Choroid plexus epithelial cell (primary cell): ENCODE measurements around the gene CMSS1.
A peak's percentile ranks its signal among the peaks of the same experiment; 100 is the strongest.
"Not testable (repeated sequence)": the region's sequence is repeated elsewhere in the genome, so short reads cannot be mapped to it uniquely, and the experiment has no call there.

Source experiments
- DNase-seq: peaks from one replicate; pipeline ENCODE4 v3.0.0-alpha.2; 2010; ENCODE audit warnings: low read depth
- H3K4me3 ChIP-seq: 2 replicates; pipeline ENCODE4 v1.5.1; 2011; ENCODE audit warnings: low read depth, mild to moderate bottlenecking, control low read depth, low read length, moderate library complexity
- TF ChIP-seq, protein P1 (sequence below): conservative IDR thresholded peaks from 2 replicates; pipeline ENCODE4 v1.5.1; 2011; ENCODE audit warnings: low read depth, mild to moderate bottlenecking, control low read depth, inconsistent platforms, low read length, moderate library complexity

CMSS1 gene

DNA sequence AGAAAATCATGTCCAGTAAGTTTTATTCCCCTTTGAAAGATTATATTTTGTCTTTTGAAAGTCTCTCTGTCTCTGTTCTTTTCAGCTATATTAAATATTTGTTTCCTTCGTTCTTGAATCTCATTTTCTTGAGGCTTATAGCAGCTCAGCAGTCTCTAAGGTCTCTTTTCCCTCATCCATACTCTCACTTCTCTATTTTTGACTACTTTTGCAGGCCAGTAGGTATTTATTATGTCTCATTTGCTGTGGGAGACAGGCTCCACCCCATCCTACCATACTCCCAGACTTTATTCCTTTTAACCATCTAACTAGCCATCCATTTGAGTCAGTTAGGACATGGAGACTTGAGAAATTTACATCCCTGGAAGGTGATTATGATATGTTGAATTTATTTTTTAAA is 225.6 kb downstream of the CMSS1 start:
- H3K4me3 ChIP-seq = no peak overlapping the region
- no peak for DNase-seq
- TF ChIP-seq, protein P1, sequence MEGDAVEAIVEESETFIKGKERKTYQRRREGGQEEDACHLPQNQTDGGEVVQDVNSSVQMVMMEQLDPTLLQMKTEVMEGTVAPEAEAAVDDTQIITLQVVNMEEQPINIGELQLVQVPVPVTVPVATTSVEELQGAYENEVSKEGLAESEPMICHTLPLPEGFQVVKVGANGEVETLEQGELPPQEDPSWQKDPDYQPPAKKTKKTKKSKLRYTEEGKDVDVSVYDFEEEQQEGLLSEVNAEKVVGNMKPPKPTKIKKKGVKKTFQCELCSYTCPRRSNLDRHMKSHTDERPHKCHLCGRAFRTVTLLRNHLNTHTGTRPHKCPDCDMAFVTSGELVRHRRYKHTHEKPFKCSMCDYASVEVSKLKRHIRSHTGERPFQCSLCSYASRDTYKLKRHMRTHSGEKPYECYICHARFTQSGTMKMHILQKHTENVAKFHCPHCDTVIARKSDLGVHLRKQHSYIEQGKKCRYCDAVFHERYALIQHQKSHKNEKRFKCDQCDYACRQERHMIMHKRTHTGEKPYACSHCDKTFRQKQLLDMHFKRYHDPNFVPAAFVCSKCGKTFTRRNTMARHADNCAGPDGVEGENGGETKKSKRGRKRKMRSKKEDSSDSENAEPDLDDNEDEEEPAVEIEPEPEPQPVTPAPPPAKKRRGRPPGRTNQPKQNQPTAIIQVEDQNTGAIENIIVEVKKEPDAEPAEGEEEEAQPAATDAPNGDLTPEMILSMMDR = no peak

DNA sequence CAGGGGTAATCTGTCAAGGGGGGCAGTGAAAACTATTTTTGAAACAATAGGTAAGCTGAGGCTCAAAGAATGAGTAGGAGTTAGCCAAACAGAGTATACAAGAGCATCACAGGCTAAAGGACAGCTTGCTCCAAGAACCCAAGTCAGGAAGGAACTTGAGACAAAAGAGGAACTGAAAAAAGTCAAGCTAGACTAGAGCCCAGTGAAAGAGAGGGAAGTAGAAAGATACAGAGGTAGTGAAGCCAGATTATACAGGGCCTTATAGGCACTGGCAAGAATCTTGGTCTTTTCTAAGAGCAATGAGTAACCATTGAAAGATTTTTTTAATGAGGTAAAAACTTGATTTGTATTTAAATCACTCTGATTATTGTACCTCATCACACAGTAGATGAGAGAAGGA is 226.7 kb downstream of the CMSS1 start:
- DNase-seq = no peak
- no peak overlapping the region for H3K4me3 ChIP-seq
- TF ChIP-seq, protein P1 = no peak

DNA sequence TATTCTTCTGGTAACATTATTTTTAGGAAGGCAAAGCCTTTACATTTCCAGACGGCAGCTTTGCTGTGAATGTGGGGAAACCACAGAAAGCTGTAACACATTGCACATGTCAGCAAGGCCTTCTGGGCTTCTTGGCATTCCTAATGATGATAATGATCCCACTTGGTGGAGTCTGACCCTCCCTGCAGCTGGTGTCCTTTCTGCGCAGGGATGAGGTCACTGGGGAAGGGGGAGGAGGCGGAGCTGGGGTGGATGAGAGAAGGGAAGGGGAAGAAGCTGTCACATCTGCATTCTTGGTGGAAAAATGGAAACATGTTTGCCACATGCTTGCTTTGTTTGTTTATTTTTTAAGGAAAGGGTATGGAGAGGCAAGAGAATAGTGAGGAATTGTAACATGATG is 228.0 kb downstream of the CMSS1 start:
- H3K4me3 ChIP-seq = no peak overlapping the region
- TF ChIP-seq, protein P1 = no peak
- peak; percentile 98 for DNase-seq

DNA sequence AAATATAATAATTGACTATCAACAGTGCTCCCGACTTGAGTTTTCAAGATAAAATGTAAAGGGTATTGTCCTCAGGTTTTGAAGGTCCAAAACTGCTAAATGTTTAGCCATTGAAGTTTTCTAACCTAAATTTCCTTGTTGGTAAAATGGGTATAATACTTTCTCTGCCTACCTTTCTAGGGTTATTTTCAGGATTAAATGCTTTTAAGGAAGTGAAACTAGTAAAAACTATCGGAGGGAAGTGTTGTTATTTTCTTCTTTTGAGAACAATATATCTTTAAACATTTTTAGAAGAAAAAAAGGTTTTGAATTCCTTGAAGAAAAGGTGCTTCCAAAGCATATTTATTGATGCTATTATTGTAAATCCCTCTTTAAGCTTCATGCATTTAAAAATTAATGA is 229.3 kb downstream of the CMSS1 start:
- DNase-seq = no peak
- TF ChIP-seq, protein P1 = no peak
- no peak overlapping the region for H3K4me3 ChIP-seq

DNA sequence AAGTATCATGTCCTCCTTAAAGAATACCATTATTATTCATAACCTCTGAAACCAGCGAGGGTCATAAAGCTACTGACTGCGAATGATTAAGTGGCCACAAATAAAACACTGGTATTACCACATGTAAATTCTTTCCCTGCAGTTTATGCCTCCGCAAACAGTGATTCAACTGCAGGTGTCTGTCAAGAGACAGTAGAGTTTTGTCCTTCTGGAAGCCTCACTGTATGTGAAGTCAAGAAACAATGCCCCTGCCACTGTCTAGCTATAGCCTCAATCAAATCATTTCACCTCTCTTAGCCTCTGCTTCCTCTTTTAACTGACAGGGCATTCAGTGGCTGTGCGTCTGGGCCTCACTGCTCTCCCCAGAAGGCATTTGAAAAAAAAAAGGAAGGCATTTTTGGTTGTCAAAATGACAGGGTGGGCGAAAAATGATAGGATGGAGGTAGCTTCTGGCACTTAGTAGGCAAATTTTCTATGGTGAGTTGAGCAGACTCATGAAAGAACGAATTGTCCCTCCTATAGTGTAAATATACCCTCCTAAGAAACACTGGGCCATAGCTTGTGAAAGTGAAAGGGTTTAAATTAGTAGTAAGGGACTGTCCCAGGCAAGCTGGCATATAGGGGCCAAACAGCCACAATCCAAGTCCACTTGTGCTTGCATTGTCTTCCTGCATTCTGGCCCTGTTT is 229.9 kb downstream of the CMSS1 start:
- H3K4me3 ChIP-seq = no peak overlapping the region
- DNase-seq = peak; percentile 94
- TF ChIP-seq, protein P1 = no peak

DNA sequence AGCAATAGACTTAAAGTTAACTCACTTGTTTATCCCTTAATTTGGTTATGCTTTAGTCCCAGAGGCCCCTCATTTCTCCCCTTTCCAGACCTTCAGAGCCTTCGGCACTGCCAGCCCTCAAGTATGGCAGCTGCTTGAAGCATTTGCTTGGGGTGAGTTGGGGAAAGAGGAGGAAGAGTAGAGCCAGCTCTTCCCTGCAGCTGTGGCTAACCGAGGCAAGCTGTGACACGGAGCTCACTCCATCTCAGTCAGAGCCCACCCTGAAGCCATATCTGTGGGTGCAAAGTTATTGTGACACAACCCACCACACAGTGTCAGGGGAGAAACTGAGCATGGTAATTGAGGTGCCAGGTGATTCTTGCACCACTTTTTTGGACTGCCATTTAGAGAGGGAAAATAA is 230.6 kb downstream of the CMSS1 start:
- TF ChIP-seq, protein P1 = no peak
- no peak overlapping the region for H3K4me3 ChIP-seq
- DNase-seq = no peak

DNA sequence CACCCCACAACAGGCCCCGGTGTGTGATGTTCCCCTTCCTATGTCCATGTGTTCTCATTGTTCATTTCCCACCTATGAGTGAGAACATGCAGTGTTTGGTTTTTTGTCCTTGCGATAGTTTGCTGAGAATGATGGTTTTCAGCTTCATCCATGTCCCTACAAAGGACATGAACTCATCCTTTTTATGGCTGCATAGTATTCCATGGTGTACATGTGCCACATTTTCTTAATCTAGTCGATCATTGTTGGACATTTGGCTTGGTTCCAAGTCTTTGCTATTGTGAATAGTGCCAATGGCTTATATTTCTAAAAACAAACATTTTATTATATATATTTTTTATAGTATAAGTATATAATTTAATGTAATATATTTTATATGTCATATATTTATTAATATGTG is 233.9 kb downstream of the CMSS1 start:
- DNase-seq, H3K4me3 ChIP-seq: not testable (repeated sequence)
